GM21381 (cell line): ENCODE results near the gene DLL3.

Experiments used
- ATAC-seq: cut with Tn5 transposase; IDR thresholded peaks from one replicate; pipeline ENCODE4 v1.9.1; 2021; ENCODE audit warnings: mild to moderate bottlenecking, moderate library complexity; ENCODE audit not compliant: unreplicated experiment

DLL3 gene

GRCh38 chr19:39481676-39482075, 17.1 kb upstream of the DLL3 start:
- no peak for ATAC-seq

- no peak for ATAC-seq
Observed at GRCh38 chr19:39483141-39483540, 15.6 kb upstream of the DLL3 start.

GRCh38 chr19:39489756-39490155, 9.0 kb upstream of the DLL3 start:
- no peak for ATAC-seq

GRCh38 chr19:39492225-39492624, 6.5 kb upstream of the DLL3 start:
- ATAC-seq: no peak

GRCh38 chr19:39492788-39493187, 6.0 kb upstream of the DLL3 start:
- ATAC-seq: no peak

GRCh38 chr19:39494661-39495060, 4.1 kb upstream of the DLL3 start:
- ATAC-seq: no peak

GRCh38 chr19:39496063-39496462, 2.7 kb upstream of the DLL3 start:
- no peak for ATAC-seq

GRCh38 chr19:39497701-39497995, 1.1 kb upstream of the DLL3 start:
- no peak for ATAC-seq

- no peak for ATAC-seq
Observed at GRCh38 chr19:39497996-39498797, 550 bp upstream of the DLL3 start.

GRCh38 chr19:39499932-39500331, 1.2 kb downstream of the DLL3 start:
- ATAC-seq: no peak

GRCh38 chr19:39500543-39500942, 1.8 kb downstream of the DLL3 start:
- ATAC-seq: no peak

- ATAC-seq: no peak
Observed at GRCh38 chr19:39501340-39501739, 2.6 kb downstream of the DLL3 start.

GRCh38 chr19:39502640-39503417, 4.1 kb downstream of the DLL3 start:
- ATAC-seq: no peak

GRCh38 chr19:39506598-39506943, 7.8 kb downstream of the DLL3 start:
- no peak for ATAC-seq

- ATAC-seq: no peak
Observed at GRCh38 chr19:39506944-39507714, 8.4 kb downstream of the DLL3 start.

- ATAC-seq: no peak
Observed at GRCh38 chr19:39507715-39508364, 9.1 kb downstream of the DLL3 start.

- ATAC-seq: no peak
Observed at GRCh38 chr19:39508629-39509028, 9.9 kb downstream of the DLL3 start.

GRCh38 chr19:39509233-39509632, 10.5 kb downstream of the DLL3 start:
- ATAC-seq: no peak

- ATAC-seq: no peak
Observed at GRCh38 chr19:39512988-39513387, 14.2 kb downstream of the DLL3 start.

GRCh38 chr19:39514840-39515550, 16.2 kb downstream of the DLL3 start, which contains the start of gene SELENOV:
Gene SELENOV (plus strand): TSS chr19:39515139. CDS start chr19:39515213, 74 bp downstream.
- no peak for ATAC-seq
